ENCODE data around the gene DIRAS2.

DIRAS2 gene

DNA sequence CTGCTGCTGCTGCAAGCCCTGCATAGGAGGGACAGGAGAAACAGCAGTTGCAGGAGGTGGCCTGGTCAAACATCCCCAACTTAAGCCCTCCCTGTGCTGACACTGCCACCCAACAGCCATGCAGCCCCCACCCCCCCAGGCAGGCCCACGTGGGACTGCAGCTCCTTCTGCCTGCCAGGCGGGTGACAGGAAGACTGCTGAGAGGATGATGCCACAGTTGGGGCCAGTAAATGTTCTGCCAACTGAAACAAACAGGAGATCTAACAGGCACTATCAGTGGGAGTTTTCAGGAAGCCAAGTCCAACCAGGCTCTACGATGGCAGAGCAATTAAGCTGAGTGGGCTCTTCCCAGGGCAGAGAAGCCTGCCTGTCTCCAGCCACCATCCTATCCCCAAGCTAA lies 31.1 kb downstream of the DIRAS2 start:
- no peak for DNase-seq

GRCh38 chr9:90611121-90611520 lies 31.5 kb downstream of the DIRAS2 start:
- DNase-seq = no peak

DNA sequence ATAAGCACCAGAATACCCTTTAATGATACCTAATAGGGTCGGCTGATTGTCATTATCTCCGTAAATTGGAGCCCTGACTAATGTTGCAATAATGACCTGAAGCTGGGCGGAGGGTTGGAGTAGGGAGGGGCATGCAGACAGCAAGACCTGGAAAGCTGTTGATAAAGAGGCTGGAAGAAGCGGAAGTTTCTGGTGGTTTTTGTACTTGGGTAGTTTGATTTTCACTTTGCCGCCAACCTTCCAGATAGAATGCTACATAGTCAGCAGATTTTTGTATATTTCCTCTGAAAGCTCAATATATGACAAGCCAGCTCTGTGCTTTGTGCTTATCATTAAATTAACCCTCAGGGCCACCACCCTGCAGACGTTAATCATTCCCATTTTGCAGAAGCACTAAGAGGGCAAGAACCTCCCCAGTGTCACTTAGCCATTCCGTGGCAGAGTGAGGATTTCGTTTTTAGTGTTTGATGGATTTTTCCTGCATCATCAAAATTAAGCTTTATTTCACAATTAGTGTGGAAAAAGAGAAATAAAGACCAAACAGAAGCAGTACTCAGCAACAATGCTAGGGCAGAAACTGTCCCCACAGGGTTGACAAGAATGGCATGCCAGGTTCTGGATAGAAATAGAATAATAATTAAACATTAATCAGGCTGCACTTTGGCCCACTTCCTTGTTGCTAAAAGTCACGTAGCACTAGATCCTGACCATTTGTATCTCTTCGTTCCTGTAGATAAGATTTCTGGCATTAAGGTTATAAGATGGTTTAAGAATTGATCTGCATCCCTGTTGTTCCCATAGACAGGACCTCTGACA lies 34.7 kb downstream of the DIRAS2 start:
- no peak for DNase-seq

- peak; percentile 5 for DNase-seq
These were observed 42.6 kb downstream of the DIRAS2 start for GRCh38 chr9:90600029-90600428.

DNA sequence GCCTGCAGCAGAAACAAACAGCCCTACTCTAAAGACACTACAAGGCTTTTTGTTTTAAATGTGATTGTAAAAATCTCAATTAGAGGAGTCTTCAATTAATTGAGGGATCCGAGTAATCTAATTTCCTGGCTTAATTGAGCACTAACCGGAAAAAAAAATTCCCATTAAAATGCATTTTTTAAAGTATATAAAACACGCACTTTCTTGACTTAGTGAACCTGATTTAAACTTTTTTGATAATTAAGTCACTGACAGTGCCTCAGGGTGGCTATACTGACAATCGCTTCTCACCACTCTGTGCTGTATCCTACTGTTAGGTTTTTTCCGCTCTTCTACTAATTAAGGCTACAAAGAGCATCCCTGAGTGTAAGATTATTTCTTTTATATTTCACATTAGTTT lies 44.4 kb downstream of the DIRAS2 start:
- no peak for DNase-seq

DNA sequence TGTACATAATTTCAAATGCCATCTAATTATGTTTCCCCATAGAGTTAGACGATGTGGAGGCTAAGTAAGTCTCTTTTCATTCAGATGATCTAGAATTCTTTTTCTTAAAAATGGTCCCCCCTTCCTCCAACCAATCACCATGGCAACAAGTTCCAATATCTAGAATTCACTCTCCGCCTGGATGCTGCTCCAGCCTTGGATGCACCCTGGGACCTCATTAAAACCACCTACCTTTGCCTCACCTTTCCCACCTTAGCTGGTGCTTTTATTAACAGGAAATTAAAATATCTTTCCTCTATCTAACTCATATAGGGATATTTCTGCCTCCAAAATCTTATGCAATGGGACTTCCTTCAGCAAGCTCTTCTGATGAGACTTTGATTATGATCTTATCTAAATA lies 49.0 kb downstream of the DIRAS2 start:
- no peak for DNase-seq

- no peak for DNase-seq
These were observed 62.0 kb downstream of the DIRAS2 start for GRCh38 chr9:90580576-90580975.

DNA sequence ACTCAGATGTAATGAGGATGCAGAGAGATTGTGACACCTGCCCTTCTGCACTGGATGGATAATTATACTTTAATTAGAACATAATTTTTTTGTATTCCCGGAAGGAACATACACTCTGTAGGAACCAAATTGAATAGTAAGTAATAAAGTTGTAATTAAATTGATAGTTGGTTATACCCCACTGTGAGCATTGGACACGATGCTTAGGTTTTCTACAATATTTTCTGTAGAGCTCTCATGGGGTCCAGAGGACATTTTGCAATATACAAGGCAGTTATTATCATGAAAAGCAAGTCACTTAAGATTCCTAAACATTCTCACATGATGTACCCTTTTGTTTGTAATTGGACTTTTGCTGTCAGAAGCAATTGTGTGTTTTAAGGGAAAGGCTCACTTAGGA lies 63.4 kb downstream of the DIRAS2 start:
- DNase-seq = no peak

GRCh38 chr9:90578126-90578815 lies 64.4 kb downstream of the DIRAS2 start:
- no peak for DNase-seq

GRCh38 chr9:90569511-90569910 lies 73.1 kb downstream of the DIRAS2 start:
- no peak for DNase-seq

GRCh38 chr9:90568667-90569066 lies 74.0 kb downstream of the DIRAS2 start:
- DNase-seq = no peak

DNA sequence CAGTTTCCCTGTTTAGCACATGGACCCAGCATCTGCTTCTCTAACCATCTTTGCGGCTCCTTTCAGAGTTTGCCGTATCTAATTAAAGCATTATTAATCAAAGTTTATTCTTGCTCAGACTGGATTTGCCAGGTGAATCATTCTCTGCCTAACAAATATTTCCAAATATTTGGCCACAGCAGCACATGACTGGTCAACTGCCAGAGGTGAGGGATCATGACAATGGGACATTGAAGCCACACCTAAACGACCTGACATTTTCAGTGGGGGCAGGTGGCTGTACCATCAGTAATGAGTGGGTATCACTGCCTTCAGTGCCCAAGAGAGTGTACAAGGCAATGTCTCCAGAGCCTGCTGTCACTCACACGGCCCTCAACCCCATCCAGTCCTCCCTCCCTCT lies 80.4 kb downstream of the DIRAS2 start:
- no peak for DNase-seq
